ENCODE data around the gene LRRC73.

The LRRC73 gene

DNA sequence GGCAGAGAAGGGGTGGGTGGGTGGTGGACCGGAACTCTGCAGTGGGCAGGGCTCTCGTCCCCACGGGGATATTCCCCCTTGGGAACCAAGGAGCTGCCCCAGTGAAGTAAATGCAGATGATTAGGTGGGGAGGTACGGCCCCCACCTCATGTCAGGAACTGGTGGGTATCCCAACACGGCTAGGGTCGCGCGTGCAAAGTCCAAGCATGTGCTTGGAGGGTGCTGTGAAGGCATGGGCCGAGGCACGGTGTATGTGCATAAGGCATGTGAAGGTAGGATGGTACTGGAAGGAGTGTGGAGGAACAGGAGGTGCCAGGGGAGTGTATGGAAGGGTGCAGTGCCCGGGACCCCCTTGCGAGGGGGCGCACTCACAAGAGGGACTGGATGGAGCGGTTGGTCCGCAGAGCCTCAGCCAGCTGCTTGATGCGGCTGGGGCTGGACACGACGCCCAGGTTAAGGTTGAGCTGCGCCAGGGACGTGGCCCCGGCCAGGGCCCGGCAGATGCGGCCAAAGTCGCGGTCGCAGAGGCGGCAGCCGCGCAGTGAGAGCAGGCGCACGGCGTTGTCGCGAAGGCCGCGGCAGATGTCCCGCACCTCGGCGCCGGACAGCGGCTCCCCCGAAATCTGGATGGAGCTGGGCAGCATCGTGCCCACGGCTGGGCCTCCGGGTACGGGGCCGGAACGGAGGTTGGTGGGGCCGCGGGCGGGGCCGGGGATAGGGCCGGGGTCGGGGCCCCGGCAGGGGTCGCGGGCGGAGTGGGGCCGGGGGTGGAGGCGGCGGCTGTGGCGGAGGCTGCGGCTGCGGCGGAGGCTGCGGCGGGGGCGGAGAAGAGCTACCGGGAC lies 783 bp downstream of the LRRC73 start:
- Histone ChIP-seq H3K4me3 (peak overlapping the region; percentile 61 to 75), H3K4me1 (peaks cover 0 to 37% (median 22%) of the 10 kb centered on the region in 4 donors), H3K9me3 (no peaks in the 10 kb centered on the region), H3K27me3 (no peaks in the 10 kb centered on the region), H3K36me3 (peaks cover 31 to 53% (median 46%) of the 10 kb centered on the region in 3 donors), H3K27ac (peak overlapping the region; percentile 35 to 51)
- no peak for DNase-seq
- intact Hi-C loops (cut with DNase I; ENCODE audit: low total_unique reads): loop anchor here (10.0 kb wide), 2 partner anchors 145 to 245 kb away; partner anchors contain the start of gene ZNF318
- TF ChIP-seq, protein P1, sequence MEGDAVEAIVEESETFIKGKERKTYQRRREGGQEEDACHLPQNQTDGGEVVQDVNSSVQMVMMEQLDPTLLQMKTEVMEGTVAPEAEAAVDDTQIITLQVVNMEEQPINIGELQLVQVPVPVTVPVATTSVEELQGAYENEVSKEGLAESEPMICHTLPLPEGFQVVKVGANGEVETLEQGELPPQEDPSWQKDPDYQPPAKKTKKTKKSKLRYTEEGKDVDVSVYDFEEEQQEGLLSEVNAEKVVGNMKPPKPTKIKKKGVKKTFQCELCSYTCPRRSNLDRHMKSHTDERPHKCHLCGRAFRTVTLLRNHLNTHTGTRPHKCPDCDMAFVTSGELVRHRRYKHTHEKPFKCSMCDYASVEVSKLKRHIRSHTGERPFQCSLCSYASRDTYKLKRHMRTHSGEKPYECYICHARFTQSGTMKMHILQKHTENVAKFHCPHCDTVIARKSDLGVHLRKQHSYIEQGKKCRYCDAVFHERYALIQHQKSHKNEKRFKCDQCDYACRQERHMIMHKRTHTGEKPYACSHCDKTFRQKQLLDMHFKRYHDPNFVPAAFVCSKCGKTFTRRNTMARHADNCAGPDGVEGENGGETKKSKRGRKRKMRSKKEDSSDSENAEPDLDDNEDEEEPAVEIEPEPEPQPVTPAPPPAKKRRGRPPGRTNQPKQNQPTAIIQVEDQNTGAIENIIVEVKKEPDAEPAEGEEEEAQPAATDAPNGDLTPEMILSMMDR (IDR thresholded peaks at IDR 0.05): no peak

DNA sequence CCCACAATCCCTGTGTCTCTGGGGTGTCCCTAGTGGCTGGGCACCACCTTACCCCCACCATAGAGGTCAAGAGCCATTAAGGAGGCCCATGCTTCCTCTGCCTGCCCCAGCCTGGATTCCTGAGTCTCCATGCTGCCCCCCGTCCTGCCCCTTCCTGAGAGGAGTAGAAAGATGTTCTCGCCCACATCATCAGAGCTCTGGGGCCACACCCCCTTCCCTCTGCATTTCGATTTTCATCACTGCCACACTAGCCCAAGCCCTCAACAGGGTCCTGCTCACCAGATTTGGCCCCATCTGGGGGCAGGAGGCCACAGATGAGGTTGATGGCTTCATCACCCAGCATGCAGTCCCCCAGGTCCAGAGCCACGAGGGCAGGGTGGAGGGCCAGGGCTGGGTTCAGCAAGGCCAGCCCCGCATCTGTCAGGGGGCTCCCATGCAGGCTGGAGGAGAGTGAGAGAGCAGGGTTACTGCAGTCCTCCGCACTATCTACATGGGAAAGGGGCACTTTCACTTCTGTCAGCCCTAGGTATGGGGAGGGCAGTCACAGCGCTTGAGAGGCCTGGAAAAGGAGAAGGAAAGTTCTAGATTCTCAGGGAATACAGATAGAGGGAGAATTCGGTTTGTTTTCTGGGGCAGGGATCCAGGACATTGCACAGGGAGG lies 1.5 kb downstream of the LRRC73 start:
- DNase-seq: no peak
- Histone ChIP-seq H3K9me3 (no peaks in the 10 kb centered on the region), H3K36me3 (peaks cover 32 to 53% (median 46%) of the 10 kb centered on the region in 3 donors), H3K4me3 (peak overlapping the region in 1 of 2 donors; percentile 61), H3K4me1 (peaks cover 0 to 35% (median 22%) of the 10 kb centered on the region in 4 donors), H3K27ac (no peak overlapping the region), H3K27me3 (no peaks in the 10 kb centered on the region)
- TF ChIP-seq, protein P1 (IDR thresholded peaks at IDR 0.05): no peak
- intact Hi-C loops (cut with DNase I; ENCODE audit: low total_unique reads): loop anchor here (10.0 kb wide), 2 partner anchors 144 to 244 kb away; partner anchors contain the start of gene ZNF318

DNA sequence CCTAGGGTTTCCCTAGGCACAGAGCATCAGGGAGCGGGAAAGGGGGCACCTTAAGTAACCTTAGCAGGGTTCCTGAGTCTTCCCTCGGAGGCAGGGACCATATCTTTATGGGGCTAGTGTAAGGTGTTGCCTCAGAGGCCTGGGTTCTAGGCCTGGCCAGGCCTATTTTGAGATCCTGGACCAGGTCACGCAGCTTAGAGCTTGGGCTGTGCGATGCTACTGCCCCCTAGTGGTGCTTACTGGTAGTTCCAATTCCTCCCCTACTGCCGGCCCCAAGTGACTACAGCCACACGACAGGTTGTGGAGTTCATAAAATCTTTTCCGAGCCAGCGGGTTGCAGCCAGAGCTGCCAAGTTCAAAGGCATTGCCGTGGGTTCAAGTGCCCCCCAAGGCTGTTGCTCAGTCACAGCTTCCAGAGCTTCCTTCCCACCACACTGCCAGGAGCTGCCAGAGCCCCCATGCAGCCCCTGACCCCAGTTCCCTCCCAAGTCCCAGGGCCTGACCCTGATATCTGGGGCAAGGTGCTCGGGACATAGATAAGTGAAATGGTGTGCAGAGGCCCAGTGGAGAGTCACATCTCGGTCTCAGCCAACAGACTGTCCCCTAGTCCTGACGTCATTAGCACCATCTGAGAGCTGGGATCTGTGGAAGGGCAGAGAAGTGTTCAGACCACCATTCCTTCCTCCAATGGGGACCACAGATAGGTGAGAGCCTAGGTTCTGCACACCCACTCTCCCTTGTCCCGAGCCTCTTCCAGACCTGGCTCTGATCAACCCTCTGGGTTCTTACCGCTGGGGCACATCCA lies 3.3 kb downstream of the LRRC73 start:
- Histone ChIP-seq H3K36me3 (peaks cover 38 to 53% (median 46%) of the 10 kb centered on the region in 3 donors), H3K27ac (no peak overlapping the region), H3K9me3 (no peaks in the 10 kb centered on the region), H3K27me3 (no peaks in the 10 kb centered on the region), H3K4me1 (peaks cover 0 to 31% (median 22%) of the 10 kb centered on the region in 4 donors), H3K4me3 (no peak overlapping the region)
- TF ChIP-seq, protein P1 (IDR thresholded peaks at IDR 0.05): peak; percentile 91 to 96
- intact Hi-C loops (cut with DNase I; ENCODE audit: low total_unique reads): loop anchor here (2.0 to 10.0 kb wide), 3 partner anchors 52 to 242 kb away; partner anchors contain the start of genes DLK2 and ZNF318
- DNase-seq: peak; percentile 70 to 86

DNA sequence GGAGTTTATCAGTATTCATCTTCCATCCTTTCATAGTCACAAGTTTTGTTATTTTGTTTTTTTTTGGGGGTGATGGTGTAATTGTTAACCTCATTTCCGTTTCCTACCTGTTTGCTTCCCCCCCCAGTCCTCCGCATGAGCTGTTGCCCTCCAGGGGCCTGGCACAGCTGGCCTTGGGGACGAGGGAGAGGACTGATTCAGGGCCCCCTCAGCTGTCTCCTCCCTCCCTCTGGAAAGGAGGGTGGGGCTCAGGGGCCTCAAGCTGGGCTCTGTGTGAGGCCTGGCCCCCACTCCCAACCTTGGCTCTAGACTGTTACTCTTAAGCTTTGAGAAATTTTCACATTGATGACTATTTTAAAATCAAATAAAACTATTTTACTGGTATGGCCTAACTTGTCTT lies 4.0 kb downstream of the LRRC73 start:
- DNase-seq: peak in 1 of 2 donors; percentile 57
- Histone ChIP-seq H3K4me3 (no peak overlapping the region), H3K27ac (no peak overlapping the region), H3K9me3 (no peaks in the 10 kb centered on the region), H3K27me3 (no peaks in the 10 kb centered on the region), H3K4me1 (peaks cover 0 to 31% (median 22%) of the 10 kb centered on the region in 4 donors), H3K36me3 (peaks cover 37 to 53% (median 43%) of the 10 kb centered on the region in 3 donors)
- intact Hi-C loops (cut with DNase I; ENCODE audit: low total_unique reads): loop anchor here (2.0 to 10.0 kb wide), 3 partner anchors 51 to 241 kb away; partner anchors contain the start of genes DLK2 and ZNF318
- TF ChIP-seq, protein P1 (IDR thresholded peaks at IDR 0.05): no peak

DNA sequence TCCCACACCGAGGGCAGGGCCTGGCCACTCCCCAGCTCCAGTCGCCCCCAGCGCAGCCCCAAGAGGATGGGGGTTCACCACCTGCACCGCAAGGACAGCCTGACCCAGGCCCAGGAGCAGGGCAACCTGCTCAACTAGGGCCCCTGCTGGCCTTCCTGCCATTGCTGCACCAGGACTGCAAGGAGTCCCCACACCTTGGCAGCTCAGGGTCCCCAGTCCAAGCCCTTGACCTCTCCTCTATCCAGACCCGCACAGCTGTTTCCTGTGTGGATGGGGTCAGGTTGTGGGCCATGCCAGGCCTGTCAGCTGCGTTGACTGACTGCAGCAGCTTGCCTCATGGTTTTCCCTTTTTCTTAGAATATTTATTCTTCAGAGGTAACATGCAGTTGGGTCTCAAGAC lies 4.4 kb downstream of the LRRC73 start:
- Histone ChIP-seq H3K27me3 (no peaks in the 10 kb centered on the region), H3K9me3 (no peaks in the 10 kb centered on the region), H3K4me3 (no peak overlapping the region), H3K27ac (no peak overlapping the region), H3K4me1 (peaks cover 0 to 28% (median 19%) of the 10 kb centered on the region in 4 donors), H3K36me3 (peaks cover 39 to 54% (median 46%) of the 10 kb centered on the region in 3 donors)
- TF ChIP-seq, protein P1 (IDR thresholded peaks at IDR 0.05): no peak
- DNase-seq: peak in 1 of 2 donors; percentile 55
- intact Hi-C loops (cut with DNase I; ENCODE audit: low total_unique reads): loop anchor here (2.0 to 10.0 kb wide), 3 partner anchors 51 to 241 kb away; partner anchors contain the start of genes DLK2 and ZNF318
